GM18519 (cell line): ENCODE measurements around the gene CLBA1.

Experiments used
- ATAC-seq: cut with Tn5 transposase; IDR thresholded peaks from one replicate; pipeline ENCODE4 v1.9.1; 2021; ENCODE audit warnings: mild to moderate bottlenecking, moderate library complexity; ENCODE audit not compliant: unreplicated experiment, low FRiP score

CLBA1 gene

DNA sequence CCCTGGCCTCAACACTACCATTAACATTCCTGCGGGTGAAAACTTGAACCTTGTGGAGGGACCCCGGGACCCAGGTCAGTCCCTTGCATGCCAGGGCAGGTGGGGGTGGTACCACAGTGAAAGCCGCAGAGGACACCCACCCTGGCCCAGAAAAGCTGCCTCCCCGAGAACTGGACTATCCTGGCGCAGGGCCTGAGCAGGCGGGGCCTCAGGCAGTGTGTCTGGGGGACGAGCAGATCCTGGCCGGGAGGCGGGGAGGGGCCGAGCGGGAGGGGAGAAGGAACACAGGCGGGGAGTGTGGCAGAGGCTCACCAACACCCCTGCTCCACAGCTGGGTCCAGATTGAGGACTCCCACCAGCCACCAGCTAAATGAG, 17.4 kb upstream of the CLBA1 start:
- ATAC-seq, result no peak

DNA sequence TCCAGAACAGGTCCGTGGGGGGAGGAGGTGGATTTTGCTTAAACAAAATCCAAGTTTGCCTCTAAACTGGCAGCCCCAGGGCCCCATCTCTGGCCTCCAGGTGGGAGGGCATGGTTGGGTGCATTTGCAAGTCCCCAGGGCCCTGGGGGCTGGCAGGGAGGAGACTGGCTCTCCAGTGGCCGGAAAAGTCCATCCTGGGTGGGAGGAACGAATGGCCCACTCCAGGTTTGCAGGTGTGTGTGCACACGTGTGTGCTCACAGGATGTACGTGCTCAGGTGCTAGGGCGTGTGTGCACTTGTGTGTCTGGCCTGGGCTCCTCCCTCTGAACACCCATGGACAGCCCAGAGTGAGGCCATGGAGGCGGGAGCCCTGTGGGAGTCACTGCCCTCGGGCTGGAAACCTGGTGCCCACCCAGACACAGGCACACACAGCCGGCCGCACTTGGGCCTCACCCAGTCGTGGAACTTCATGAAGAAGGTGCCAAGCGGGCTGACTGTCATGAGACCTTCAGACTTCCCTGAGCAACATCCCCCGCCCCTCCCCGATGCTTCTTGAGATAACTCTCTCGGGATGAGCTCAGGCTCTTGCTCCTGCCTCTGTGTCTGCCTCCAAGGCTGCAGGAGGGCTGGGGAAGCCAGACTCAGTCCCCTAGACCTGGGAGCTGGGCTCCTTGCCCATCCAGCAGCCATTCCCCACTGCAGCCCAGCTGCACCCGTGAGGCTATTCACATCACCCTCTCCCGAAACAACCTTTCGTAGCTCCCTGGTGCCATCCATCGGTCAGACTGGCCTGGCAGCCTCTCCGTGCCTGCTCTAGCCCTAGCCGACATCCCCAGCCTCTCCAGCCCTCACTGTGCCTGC, 16.8 kb upstream of the CLBA1 start:
- no peak for ATAC-seq

DNA sequence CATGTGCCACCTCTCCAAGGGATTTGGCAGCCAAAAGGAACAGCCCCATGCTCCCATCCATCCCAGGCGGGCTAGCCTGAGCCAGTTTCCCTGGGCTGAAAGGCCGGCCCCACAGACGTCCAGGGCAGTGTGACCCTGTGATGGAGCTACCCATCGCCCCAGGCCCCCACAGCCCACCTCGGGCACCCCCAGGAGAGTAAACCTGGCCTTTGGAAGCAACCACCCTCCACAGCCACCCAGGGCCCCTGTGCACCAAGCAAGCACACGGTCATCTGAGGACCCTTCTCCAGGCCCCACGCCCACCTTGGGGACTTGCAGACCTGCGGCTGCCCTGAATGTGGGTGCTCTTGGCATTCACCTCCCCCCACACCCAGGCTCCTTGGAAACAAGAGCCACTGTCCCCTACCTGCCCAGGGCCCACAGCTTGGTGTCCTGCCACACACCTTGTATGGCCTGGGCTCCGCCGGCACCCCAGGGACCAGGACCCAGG, 15.8 kb upstream of the CLBA1 start:
- ATAC-seq, result no peak

DNA sequence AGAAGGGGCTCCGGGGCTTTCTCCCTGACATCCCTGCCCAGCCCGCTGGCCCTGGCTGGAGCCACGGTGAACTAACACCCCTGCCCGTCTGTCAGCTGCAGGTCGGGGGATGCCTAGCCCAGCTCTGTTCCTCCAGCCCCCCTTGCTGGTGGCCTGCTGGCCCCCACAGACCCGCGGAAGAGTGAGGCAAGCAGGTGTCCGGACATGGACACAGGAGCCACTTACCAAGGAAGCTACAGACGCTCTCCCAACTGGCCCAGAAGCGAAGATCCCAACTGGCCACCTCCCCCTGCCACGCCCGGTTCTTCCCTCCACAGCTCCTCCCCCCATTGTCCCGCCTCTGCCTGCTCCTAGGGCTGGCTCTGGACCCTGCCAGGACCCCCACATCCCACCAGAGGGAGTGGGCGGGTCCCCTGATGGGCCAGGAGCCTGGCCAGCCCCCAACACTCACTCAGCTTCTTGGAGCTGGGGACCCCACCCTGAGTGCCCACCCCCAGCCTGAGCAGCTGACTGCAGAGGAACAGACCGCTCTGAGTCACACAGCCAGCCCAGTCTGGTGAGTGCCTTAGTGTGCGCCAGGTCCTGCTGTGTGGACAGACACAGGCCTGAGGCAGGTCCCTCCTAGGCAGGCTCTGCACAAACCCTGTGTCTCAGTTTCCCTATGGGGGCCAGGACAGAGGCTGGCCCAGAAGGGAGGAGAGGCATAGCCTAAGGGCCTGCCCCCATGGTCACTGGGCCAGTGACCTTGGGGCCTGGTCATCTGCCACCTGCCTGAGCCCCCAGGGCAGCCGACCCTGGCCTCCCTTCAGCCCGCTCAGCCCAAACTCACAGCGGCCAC, 15.1 kb upstream of the CLBA1 start:
- no peak for ATAC-seq

DNA sequence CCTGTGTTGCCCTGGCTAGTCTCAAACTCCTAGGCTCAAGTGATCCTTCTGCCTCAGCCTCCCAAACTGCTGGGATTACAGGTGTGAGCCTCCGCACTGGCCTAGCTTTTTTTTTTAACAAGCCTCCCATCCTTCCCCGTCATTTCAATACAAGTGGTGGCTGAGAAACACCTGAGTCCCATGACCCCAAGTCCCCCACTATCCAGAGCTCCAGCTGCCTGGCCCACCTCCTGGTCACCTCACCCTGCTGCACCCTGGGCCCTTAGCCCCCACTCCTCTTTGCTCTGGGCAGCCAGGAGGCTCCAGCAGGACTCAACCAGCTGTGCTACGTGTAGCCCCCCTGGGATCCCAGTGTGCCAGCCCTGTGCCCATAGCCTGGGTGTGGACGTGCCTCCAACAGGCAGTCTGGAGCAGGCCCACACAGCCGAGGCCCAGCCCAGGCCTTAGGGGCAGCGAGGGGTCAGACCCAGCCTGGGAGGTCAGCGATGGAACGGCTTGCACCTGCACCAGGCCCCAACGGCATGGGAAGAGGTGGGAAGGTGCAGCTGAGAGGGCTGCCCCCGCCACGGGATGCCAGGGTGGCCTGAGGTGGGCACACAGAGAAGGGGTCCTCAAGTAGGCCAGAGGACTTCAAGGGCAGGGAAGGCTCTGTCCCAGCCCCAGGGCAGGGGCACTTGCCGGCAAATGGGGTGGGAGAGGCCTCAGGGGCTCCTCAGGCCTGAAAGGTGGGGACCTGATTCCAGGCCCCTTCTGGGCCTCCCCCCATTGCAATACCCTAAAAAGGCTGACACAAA, 13.9 kb upstream of the CLBA1 start:
- no peak for ATAC-seq

DNA sequence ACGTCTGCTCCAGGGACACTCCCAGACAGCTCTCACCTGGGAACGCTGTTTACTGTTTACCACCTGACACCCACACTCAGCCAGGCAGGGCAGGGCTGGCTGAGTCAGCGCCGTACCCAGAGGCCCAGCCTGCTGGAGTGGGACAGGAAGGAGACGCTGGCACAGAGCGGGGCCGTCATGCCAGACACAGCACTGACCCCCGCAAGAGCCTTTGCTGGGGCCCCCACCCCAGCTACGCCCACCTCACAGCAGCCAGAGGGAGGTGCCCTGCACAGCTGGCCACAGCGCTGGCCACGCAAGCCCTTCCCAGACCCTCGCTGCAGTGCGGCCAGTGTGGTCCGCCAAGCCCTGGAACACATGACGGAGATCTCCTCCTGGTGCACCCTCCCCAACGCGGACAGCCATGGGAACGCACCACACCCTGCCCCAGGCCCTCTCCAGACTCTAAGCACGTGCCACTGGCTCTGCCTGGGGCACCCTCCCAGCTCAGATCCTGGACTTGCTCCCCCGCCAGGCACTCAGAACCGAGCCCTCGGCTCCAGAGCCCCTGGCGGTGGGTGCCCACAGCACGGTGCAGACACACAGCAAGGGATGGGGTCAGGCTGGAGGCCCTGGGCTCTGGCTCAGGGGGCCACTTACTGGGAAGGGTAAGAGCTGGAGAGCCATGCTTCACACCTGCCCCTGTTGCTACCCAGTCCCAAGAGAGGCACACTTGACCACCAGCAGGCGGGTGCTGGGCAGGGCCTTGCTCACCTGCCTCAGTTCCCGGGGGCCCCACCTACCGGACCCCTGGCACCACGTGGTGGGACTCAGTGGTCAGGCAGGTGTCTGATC, 13.1 kb upstream of the CLBA1 start:
- ATAC-seq, result no peak

DNA sequence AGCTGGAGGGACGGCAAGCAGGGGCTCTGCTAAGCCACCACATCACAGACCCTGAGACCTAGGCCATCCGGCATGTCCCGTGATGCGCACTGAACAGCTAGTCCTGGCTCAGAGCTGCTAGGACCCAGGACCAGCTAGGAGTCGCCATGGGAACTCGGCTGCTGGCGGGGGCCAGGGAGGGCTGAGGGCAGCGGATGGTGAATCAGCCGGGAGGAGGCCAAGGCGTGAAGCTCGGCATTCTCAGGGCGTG, 12.5 kb upstream of the CLBA1 start:
- no peak for ATAC-seq

DNA sequence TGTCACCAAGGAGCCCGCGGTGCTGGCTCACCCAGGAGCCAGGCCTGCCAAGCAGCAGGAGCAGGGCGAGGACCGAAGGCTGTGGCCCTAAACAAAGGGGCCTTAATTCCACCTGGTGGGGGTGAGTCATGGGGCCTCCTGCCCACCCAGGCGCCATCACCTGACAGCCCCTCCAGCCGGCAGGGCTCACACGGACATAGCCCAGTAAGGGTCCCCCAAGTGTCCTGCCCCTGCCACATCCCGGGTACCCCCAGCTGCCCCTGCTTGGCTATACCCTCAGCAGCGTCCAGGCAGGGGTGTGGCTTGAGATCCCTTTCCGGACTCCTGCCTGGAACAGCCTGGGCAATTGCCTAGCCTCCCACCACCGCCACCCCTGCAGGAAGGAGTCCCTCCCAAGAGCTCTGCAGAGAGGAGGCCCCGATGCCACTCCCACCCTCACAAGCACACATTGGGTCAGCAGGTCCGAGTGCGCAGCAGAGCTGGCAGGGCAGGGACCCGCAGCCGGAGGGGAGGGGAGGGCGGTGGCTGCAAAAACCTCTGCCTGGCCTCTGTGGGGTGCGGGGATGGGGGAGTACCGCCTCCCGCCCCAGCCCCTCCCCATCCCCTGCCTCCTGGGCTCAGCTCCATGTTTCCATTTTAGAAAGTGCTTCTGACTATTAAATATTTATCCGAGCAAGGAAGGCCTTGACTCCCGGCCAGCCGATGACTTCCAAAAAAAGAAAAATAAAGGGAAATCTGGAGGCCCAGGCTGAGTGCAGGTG, 12.0 kb upstream of the CLBA1 start:
- no peak for ATAC-seq

DNA sequence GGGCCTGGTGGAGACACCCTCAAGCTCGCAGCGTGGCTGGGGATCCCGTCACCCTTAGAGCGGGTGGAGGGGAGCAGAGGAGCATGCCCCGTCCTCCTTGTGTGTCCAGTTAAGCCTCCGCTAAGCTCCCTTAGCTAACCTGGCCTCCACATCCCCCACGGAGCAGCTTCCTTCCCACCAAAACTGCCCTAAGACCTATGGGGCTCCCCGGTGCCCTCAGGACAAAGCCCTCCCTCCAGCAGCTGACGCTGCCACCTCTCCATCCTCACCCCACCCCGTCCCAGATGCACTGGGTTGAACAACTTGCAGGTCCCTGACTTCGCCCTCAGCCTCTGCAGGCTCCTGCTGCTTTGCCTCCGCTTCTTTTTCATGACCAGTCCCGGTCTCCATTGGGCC, 11.4 kb upstream of the CLBA1 start:
- no peak for ATAC-seq

DNA sequence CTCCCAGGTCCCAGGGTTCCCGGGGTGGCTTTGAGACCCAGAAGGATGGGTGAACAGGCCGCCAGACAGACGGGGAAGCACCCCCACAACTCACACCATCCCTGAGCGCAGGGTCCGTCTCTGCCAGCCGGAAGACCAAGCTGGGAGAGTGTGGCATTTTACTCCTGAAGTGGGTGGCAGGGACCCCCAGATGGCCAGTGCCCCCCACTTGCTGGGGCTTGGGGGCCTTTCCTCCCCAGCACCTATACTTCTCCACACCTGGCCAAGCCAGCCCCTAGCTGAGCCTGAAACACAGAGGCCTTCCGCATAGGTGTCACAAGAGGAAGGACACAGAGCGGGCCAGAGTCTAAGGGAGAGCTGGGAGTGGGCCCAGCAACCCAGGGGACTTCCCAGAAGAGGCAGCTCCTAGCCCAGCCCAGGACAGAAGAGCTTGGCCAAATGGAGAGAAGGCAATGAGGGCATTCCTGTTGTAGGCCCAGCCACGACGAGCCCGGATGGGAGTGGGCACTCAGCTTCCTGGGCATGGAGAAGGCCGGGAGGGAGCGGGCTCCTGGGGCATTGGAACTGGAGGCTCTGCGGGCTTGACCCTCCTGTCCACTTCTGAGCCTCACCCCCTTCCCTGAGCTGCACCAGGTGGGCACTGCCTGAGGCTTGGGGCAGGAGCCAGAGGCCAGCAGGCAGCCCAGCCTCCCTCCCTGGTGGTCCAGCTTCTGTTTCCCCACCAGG, 10.8 kb upstream of the CLBA1 start:
- no peak for ATAC-seq

DNA sequence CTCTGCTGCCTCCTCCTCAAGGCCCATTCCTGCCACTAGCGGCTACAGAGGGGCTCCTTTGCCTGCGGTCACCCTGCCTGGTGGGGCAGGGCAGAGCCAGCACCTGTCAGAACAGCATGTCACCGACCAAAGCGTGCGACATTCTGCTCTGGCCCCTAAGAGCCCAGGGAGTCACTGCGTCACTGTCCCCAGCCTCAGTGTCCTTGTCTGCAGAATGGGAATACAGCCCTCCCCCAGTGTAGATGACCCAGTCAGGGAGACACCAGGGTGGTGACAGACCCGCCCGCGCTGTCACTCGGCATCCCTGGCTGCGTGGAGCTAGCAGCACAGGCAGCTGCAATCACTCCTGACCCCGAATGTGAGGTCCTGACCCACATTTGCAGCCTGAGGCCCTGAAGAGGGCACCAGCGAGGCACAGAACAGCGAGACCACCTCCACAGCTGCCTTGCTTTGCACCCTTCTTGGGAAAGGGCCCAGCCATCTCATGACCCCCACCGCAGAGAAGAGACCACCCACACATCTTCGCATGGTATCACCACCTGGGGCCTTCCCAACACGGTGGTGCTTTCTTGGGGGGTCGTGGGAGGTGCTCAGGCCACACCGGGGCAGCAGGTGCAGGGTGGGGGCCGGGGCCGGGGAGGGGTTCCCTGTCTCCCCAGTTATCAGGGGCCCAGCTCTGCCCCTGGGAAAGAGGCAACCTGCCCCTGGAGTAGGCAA, 9.9 kb upstream of the CLBA1 start:
- ATAC-seq, result no peak

DNA sequence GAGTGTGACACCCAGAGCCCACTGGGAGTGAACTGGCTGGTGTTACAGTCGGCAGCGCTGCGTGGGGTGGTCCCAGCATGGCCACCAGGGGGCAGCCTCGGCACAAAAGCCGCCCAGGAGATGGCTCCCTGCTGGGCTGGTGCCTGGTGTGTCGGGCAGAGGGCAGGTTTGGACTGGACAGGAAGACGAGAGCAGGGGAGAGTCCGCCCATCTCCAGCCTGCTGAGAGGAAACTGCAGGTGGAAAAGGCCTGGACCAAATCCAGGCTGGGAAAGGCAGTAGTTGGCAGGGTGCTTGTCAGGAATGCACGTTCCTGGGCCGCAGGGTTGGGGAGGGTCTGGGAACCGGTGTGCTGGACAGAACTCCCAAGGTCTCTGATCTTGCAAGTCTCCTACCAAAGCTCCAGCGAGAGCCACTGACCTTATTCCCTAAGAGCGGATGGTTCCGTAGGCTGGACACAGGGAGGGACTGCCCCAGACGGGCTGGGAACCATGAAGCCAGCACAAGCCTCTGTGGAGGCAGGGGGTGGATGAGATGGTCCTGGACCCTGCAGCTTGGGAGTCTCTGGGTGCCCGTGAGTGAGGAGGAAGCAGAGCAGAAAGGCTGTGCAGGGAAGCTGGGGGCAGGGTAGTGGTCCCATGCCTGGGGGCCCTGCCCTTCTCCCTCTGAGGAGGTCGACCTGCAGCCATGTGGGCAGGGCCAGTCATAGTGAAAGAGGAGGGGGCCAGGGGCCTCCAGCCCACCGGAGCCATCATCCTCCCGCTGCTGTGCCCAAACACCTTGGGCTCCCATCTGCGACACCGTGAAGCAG, 9.2 kb upstream of the CLBA1 start:
- ATAC-seq, result no peak

DNA sequence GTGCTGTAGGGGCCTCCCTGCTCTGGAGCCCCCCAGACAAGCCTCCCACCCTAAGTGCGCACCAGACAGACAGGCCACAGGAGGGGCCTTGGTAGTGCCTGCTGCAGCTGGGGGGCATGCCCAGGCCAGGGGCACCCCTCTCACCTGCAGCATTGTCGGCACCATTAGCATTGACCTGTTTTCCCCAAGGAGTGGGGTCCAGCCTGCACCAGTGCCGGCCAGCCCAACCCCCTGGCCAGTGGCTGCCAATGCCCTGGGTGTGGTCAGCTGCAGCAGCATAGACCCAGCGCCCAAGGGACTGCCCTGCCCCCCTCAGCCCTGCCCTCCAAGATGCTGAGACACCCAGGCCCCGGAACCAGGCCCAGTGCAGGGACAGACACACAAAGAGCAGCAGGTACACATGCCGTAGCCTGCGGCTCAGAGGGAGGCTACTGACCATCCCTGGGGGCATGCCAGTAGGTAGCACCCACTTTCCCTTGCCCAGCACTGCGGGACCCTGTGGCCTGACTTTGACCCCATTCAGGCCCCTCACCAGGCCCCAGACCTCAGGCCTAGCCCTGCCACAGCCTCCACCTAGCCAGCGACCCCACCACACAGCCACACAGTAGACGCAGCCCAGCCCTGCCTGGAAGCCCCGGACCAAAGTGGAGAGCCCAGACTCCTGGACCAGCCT, 8.4 kb upstream of the CLBA1 start:
- no peak for ATAC-seq

DNA sequence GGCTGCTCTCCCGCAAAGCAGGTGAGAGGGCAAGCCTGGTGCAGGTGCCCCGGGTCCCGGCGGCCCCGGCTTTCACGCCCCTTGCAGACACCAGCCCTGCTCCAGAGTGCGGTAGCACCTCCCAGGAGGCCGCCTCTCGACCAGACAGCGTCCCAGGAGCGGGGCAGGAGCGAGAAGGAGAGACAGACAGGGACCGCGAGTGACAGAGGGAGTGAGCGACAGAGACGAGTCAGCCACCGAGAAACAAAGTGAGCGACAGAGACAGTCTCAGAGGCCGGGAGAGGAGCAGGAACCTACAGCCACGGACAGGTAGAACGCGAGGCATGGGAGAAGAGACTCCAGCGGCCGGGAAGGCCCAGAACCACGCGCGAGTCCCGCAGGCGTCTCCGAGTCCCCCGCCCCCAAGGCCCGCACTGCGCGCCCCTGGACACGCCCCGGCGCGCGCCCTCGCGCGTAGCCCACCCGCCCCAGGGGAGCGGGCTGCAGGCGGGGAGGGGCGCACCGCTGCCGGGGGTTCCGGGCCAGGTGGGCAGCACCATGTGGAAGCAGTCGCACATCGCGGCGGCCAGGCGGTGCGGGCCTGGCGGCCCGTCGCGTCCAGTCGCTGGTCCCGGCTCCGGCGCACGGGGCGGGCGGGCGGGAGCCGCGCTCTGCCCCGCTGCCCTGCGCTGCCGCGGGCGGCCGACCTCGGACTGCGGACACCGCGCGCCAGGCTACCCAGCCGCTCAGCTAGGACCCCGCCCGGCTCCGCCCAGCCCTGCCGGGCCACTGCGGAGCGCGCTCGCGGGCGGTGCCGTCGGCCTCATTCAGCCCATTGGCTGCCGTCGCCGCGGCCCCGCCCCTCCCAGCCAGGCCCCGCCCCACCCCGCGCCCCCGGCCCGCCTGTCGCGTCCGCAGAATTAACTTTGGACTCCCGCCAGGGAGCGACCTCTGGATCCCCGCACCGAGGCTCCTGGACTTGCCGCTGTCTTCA, 7.6 kb upstream of the CLBA1 start, which contains the start of gene AHNAK2:
Gene AHNAK2 (minus strand): TSS at position 694 of the 973 bp plus-strand sequence. CDS start 137 bp downstream, at position 557.
- ATAC-seq, result no peak
